ENCODE data around the gene ZNF879.

Gene ZNF879

DNA sequence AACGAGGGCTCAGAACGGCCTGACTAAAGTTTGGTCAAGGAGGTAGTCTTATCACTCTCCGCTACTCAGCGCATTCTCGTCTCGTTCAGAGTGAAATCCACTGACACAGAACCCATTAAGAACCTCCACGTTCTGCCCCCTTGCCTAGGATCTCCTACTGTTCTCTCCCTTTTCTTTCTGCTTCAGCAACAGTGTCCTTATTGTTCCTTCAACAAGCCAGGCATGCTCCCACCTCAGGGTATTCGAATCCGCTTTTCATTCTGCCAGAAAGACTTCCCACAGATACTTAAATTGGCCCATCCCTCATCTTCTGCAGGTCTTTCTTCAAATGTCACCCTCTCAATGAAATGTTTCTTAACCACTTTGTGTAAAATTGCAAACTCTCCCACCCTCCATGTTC, 32.2 kb downstream of the ZNF879 start:
- TF ChIP-seq POLR2A (IDR thresholded peaks at IDR 0.05; ENCODE audit: extremely low read depth, insufficient read length) (no peak), MYC (IDR thresholded peaks at IDR 0.05; ENCODE audit: low read depth, low read length) (no peak)
- TF ChIP-seq, protein P1, sequence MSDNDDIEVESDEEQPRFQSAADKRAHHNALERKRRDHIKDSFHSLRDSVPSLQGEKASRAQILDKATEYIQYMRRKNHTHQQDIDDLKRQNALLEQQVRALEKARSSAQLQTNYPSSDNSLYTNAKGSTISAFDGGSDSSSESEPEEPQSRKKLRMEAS (IDR thresholded peaks at IDR 0.05; ENCODE audit: low read depth, low read length), result no peak
- TF ChIP-seq, protein P2, sequence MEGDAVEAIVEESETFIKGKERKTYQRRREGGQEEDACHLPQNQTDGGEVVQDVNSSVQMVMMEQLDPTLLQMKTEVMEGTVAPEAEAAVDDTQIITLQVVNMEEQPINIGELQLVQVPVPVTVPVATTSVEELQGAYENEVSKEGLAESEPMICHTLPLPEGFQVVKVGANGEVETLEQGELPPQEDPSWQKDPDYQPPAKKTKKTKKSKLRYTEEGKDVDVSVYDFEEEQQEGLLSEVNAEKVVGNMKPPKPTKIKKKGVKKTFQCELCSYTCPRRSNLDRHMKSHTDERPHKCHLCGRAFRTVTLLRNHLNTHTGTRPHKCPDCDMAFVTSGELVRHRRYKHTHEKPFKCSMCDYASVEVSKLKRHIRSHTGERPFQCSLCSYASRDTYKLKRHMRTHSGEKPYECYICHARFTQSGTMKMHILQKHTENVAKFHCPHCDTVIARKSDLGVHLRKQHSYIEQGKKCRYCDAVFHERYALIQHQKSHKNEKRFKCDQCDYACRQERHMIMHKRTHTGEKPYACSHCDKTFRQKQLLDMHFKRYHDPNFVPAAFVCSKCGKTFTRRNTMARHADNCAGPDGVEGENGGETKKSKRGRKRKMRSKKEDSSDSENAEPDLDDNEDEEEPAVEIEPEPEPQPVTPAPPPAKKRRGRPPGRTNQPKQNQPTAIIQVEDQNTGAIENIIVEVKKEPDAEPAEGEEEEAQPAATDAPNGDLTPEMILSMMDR (IDR thresholded peaks at IDR 0.05; ENCODE audit: low read depth, low read length), result no peak
- H3K4me3 ChIP-seq (ENCODE audit: low read depth, low read length), result no peak overlapping the region
- no peak for DNase-seq (ENCODE audit: low read depth)

DNA sequence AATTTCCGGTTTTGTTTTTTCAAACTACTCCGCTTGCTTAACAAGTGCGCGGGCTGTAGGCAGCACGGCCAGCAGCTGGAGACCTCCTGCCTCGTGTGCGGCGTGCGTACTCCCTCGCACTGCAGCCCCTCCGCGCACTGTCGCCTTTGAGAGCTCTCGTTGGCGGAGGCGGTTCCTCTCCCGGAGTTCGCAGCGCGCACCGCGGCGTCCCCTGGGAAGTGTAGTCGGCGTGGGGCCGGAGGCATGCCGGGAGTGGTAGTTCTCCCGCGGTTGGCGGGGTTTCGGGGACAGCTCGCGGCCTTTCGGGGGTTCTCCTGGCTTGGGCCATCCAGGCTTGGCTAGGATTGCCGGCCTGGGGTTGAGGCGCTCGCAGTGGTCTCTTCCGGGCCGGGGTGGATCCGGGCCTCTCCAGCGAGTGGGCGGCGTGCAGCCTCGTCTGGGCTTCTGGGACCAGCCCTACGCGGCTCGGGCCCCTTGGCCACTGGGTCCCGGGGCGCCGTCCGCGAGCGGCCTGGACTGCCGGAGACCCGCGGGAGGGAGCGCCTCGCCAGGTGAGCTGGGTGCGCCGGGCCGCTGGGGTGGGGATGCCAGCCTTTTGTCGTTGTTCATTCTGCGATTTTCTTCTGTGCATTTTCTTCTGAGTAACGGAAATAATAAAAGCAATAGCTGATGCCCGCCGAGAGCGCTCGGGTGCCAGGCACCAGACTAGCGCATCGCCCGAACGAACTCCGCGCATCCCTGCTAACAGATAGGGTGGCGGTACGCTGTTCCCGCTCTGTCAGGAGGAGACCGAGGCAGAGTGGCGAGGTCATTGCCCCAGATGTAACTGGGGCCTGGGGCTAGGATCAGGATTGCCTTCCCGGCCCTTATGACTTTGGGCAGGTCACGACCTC, 36.8 kb downstream of the ZNF879 start, which contains the start of gene ZNF354C:
TSS of gene ZNF354C (plus strand) at position 258 of the 893 bp plus-strand sequence. CDS start 1,696 bp downstream, outside the sequence.
- DNase-seq (ENCODE audit: low read depth), result no peak
- no peak within 1 kb of the TSS for H3K4me3 ChIP-seq (ENCODE audit: low read depth, low read length)
- TF ChIP-seq, protein P1 (IDR thresholded peaks at IDR 0.05; ENCODE audit: low read depth, low read length), result no peak
- no peak for TF ChIP-seq MYC (IDR thresholded peaks at IDR 0.05; ENCODE audit: low read depth, low read length)
- TF ChIP-seq, protein P2 (IDR thresholded peaks at IDR 0.05; ENCODE audit: low read depth, low read length), result no peak
- TF ChIP-seq POLR2A (IDR thresholded peaks at IDR 0.05; ENCODE audit: extremely low read depth, insufficient read length), result no peak

DNA sequence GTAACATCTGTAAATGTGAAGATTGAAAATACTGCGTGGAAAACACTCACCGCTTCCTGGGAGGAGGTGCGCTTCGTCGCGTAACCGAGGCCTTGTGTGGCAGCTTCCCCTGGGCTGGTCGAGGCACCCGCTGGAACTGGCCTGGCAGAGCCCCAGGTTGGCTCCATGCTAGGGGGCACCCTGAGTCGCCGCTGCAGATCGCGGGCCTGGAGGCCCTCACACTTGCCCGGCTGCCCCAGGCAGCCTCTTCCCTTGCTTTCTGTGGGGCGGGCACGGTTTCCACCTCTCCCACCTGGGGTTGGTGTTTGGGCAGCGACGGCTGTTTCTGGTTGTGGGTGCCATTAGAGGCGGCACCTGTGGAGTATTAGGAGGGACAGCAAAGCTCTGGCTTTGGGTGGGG, 37.4 kb downstream of the ZNF879 start:
- DNase-seq (ENCODE audit: low read depth), result no peak
- no peak for TF ChIP-seq POLR2A (IDR thresholded peaks at IDR 0.05; ENCODE audit: extremely low read depth, insufficient read length)
- TF ChIP-seq, protein P2 (IDR thresholded peaks at IDR 0.05; ENCODE audit: low read depth, low read length), result no peak
- TF ChIP-seq, protein P1 (IDR thresholded peaks at IDR 0.05; ENCODE audit: low read depth, low read length), result no peak
- TF ChIP-seq MYC (IDR thresholded peaks at IDR 0.05; ENCODE audit: low read depth, low read length), result no peak
- H3K4me3 ChIP-seq (ENCODE audit: low read depth, low read length), result no peak overlapping the region

DNA sequence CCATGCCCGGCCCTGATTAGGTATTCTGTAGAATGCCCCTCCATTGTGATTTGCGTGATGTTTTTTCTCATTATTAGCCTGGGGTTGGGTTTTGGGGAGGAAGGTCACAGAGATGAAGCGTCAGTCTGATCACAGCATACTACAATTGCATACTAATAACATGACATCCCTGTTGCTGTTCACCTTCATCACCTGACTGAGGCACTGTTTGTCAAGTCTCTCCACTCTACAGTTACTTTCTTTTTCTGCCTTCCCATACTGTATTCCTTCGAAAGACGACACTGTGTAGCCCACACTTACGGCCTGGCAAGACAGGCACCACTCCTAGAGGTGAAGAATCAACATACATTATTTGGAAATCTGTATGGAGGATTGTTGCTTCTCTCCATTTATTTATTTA, 42.1 kb downstream of the ZNF879 start:
- DNase-seq (ENCODE audit: low read depth), result no peak
- H3K4me3 ChIP-seq (ENCODE audit: low read depth, low read length), result no peak overlapping the region
- no peak for TF ChIP-seq POLR2A (IDR thresholded peaks at IDR 0.05; ENCODE audit: extremely low read depth, insufficient read length)
- TF ChIP-seq MYC (IDR thresholded peaks at IDR 0.05; ENCODE audit: low read depth, low read length), result no peak
- TF ChIP-seq, protein P2 (IDR thresholded peaks at IDR 0.05; ENCODE audit: low read depth, low read length), result no peak

DNA sequence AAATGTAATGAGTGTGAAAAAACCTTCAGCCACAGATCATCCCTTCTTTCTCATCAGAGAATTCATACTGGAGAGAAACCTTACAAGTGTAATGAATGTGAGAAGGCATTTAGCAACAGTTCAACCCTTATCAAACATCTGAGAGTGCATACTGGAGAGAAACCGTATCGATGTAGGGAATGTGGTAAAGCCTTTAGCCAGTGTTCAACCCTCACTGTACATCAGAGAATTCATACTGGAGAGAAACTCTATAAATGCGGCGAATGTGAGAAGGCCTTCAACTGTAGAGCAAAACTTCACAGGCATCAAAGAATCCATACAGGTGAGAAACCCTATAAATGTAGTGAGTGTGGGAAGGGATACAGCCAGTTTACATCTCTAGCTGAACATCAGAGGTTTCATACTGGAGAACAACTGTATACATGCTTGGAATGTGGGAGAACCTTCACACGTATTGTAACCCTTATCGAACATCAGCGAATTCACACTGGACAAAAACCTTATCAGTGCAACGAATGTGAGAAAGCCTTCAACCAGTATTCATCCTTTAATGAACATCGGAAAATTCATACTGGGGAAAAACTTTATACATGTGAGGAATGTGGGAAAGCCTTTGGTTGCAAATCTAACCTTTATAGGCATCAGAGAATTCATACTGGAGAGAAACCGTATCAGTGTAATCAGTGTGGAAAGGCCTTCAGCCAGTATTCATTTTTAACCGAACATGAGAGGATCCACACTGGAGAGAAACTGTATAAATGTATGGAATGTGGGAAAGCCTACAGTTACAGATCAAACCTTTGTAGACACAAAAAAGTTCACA, 55.8 kb downstream of the ZNF879 start:
- H3K4me3 ChIP-seq (ENCODE audit: low read depth, low read length), result no peak overlapping the region
- no peak for DNase-seq (ENCODE audit: low read depth)
- TF ChIP-seq, protein P1 (IDR thresholded peaks at IDR 0.05; ENCODE audit: low read depth, low read length), result no peak
- TF ChIP-seq, protein P2 (IDR thresholded peaks at IDR 0.05; ENCODE audit: low read depth, low read length), result no peak
- TF ChIP-seq MYC (IDR thresholded peaks at IDR 0.05; ENCODE audit: low read depth, low read length), result no peak
- no peak for TF ChIP-seq POLR2A (IDR thresholded peaks at IDR 0.05; ENCODE audit: extremely low read depth, insufficient read length)

Data from NB4 (cell line).